AG09309 (cell line): ENCODE measurements around the gene COPG2.

Source experiments
- DNase-seq: peaks from one replicate; pipeline ENCODE4 v3.0.0-alpha.2; 2010; ENCODE audit warnings: low read depth
- H3K4me3 ChIP-seq: 2 replicates; pipeline ENCODE4 v1.5.1; 2011; ENCODE audit warnings: mild to moderate bottlenecking, low read depth, low read length, moderate library complexity; ENCODE audit not compliant: control insufficient read depth
- TF ChIP-seq, protein P1 (sequence below): IDR thresholded peaks from 2 replicates; pipeline ENCODE4 v1.5.1; 2011; ENCODE audit warnings: mild to moderate bottlenecking, low read depth, low read length, inconsistent platforms; ENCODE audit not compliant: insufficient read depth, control insufficient read depth; ENCODE audit errors: missing control alignments

Gene COPG2

DNA sequence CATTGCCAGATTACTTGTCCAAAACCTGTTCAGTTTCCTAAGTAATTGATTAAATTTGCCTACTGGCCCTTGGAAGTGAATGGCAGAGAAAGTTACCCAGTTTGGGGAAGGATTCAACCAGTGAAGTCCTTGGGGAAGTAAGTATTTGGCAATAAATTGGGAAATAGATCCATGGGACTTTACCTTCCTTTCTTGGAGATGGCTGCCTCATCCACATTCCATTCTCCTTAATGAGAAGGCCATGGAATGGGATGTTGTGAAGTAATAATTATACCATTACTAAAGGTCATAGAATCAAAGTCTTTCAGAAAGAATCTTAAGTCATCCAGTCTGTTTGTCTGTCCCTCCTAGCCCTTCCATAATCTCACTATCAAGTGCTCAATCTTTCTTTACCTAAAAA is 4.5 kb upstream of the COPG2 start:
- no peak for DNase-seq
- TF ChIP-seq, protein P1, sequence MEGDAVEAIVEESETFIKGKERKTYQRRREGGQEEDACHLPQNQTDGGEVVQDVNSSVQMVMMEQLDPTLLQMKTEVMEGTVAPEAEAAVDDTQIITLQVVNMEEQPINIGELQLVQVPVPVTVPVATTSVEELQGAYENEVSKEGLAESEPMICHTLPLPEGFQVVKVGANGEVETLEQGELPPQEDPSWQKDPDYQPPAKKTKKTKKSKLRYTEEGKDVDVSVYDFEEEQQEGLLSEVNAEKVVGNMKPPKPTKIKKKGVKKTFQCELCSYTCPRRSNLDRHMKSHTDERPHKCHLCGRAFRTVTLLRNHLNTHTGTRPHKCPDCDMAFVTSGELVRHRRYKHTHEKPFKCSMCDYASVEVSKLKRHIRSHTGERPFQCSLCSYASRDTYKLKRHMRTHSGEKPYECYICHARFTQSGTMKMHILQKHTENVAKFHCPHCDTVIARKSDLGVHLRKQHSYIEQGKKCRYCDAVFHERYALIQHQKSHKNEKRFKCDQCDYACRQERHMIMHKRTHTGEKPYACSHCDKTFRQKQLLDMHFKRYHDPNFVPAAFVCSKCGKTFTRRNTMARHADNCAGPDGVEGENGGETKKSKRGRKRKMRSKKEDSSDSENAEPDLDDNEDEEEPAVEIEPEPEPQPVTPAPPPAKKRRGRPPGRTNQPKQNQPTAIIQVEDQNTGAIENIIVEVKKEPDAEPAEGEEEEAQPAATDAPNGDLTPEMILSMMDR = no peak
- no peak overlapping the region for H3K4me3 ChIP-seq

DNA sequence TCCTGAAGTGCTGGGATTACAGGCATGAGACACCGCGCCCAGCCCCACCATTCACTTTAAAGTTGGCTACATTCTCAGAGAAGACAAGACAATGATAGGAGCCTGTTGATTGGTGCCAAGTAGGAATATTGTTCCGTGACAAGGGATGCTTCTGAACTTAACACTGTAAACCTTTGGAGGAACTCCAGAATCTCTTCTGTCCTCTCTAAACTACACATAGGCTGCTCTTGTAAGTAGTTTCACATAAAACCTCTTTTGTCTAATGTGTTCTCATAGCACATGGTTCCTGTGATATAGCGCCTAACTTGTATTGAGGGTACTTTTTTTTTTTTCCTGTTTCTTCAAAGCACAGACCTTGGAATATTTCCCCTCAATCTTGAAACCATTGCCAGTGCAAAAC is 3.6 kb upstream of the COPG2 start:
- no peak for DNase-seq
- TF ChIP-seq, protein P1 = no peak
- no peak overlapping the region for H3K4me3 ChIP-seq

DNA sequence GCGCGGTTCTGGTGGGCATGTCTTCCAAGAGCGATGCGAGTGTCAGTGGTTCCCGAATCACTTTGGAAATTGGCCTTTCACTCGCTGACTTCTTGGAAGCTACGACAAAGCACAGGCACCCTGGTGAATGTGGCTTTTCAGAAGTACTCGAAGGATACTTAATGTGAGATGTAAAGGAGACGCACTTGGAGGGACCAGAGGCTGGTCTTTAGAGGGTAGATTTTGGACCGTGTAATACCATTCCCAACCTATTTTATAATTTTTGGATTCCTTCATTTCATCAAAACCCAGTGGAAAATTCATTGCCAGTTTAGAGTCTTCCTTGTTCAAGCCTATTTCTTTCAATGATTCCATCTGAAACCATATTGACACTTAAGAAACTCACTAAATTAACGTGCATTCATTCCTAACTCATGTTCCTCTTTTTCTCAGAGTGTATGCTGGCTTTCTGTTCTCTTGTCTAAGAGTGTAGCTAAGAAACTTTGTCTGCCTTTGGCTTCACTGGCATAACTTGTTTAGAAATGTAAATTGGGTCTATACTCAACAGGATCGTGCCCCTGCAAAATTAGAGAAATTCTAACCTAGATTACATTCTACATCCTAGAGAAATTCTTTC is 645 bp upstream of the COPG2 start:
- peak overlapping the region; percentile 92 for H3K4me3 ChIP-seq
- TF ChIP-seq, protein P1 = no peak
- no peak for DNase-seq

DNA sequence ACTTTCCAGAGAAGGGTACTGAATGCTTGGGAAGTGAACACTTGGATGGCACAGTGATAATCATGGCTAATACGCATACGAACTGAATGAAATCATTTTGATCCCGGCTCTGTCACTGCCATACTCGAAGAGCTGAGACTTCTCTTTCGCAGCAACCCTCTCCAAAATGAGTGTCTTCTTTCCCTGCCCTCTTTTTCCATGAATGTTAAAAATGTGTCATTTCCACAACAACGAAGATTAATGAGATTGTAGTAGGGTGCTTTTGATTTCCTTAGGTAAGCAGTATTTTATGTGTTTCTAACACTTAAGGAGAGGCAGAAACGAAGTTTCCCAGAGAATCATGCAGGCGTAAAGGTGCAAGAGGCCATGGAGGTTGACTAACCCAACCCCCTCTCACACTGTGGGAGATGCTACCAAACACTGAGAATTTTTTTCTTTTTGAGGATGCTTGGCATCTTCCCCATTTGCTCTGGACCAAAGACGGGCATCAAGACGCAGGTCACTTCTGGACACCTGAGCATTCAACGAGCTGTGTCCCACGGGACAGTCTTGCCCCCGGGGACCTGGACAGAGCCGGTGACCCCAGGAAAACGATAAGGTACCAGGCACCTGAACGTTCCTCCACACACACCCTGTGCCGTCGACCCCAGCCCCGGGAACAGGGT is 823 bp downstream of the COPG2 start:
- DNase-seq = no peak
- TF ChIP-seq, protein P1 = no peak
- peak overlapping the region; percentile 92 for H3K4me3 ChIP-seq

- no peak for DNase-seq
- TF ChIP-seq, protein P1 = no peak
- H3K4me3 ChIP-seq = no peak overlapping the region
These were observed 6.1 kb downstream of the COPG2 start for GRCh38 chr7:130662426-130662825.

- TF ChIP-seq, protein P1 = no peak
- H3K4me3 ChIP-seq = no peak overlapping the region
- no peak for DNase-seq
These were observed 13.3 kb downstream of the COPG2 start for GRCh38 chr7:130655286-130655685.
